Measurements from ENCODE around the gene CLBA1.
"Not testable (repeated sequence)": the region's sequence is repeated elsewhere in the genome, so short reads cannot be mapped to it uniquely, and the experiment has no call there.

The CLBA1 gene

DNA sequence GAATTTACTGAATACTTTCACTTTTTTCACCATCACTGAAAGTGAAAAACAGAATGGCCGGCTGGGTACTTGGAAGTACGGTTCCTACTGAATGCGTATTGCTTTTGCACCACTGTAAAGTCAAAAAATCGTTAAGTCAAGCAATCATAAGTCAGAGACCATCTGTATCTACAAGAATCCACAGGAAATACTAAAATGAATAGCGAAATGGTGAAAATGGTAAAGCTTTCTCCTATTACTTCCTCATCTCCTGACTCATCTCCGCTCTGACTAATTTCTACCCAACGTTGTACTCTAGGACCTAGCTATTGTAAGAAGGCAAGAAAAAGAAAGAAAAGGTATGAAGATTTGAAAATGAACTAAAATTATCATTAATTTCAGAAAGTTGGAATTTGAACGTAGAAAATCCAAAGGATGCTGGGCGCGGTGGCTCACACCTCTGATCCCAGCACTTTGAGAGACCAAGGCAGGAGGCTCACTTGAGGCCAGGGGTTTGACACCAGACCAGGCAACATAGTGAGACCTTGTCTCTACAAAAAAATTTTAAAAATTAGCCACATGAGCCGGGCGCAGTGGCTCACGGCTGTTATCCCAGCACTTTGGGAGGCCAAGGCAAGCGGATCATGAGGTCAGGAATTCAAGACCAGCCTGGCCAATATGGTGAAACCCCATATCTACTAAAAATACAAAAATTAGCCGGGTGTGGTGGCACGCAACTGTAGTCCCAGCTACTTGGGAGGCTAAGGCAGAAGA, 40.6 kb downstream of the CLBA1 start:
- DNase-seq, result no peak

DNA sequence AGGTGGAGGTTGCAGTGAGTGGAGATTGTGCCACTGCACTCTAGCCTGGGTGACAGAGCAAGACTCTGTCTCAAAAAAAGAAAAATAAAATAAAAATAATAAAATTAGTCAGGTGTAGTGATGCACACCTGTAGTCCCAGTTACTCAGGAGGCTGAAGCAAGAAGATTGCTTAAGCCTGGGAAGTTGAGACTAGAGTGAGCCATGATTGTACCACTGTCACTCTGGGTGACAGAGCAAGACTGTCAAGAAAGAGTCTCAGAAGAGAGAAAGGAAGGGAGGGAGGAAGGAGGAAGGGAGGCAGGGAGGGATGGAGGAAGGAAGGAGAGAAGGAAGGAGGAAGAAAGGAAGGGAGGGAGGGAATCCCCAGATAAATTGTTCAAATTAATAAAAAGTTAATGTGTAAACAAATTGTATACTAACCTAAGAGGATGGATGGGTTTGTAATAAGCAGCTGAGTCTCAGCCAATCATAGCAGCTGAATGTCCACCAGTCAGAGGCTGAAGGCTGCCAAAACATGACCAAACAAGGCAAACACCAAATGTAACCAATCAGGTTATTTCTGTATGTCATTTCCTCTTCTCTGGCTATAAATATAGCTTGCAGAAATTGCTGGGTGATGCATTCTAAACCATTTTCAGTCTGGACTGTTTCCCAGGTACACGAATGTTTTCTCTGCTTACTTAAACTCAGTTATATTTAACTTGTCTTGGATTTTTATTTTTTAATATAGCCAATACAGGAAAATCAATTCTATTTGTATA, 41.4 kb downstream of the CLBA1 start:
- DNase-seq, result no peak

DNA sequence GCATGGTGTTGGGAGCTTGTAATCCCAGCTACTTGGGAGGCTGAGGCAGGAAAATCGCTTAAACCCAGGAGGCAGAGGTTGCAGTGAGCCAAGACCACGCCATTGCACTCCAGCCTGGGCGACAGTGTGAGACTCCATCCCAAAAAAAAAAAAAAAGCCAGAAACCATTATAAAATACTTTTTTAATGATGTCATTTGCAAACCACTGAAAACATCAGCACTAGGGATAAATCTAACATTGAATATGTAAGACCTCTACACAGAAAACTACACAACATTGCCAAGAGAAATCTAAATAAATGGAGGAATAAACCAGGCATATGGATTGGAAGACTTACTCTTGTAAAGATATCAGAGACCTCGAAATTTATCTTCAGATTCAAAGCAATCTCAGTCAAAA, 42.1 kb downstream of the CLBA1 start:
- DNase-seq, result not testable (repeated sequence)

DNA sequence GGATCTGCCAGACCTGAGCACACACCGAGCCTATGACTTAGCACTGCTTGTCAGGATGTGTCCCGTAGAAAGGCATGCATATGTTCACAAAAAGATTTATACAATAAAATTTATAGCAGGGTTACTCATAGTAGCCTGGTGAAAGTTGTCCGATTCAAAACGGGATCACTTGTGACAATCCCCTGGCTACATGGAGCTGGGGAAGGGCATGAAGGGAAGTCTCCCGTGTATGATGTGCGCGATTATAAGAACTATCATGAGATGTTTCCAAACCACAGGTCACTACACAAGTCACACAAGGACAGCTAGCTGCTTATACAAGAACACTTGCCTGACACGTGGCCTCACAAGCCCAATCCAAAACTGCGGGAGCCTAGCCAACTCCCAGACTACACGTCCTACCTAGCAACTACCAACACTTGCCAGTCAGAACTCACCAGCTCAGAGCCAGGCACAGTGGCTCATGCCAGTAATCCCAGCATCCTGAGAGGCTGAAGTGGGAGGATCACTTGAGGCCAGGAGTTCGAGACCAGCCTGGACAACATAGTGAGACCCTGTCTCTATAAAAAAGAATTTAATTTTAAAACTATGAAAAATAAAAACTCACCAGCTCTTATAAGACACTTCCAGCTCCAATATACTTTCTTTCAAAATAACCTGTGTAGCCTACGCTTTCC, 42.8 kb downstream of the CLBA1 start:
- no peak for DNase-seq

DNA sequence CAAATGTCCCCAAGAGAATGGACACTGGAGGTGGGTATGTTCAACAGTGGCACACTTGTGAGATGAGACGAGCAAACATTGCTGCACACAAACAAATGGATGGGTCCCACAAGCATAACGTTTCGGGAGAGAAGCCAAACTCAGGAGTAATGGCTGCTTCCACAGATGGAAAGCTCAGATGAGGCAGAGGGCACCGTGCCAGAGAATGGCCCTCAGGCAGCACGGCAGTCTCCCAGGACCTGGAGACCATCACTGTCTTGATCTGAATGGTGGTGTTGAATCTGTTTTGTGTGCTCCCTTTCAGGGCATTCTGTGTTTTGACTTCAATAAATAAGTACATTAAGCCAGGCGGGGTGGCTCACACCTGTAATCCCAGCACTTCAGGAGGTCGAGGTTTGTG, 43.8 kb downstream of the CLBA1 start:
- DNase-seq, result no peak

DNA sequence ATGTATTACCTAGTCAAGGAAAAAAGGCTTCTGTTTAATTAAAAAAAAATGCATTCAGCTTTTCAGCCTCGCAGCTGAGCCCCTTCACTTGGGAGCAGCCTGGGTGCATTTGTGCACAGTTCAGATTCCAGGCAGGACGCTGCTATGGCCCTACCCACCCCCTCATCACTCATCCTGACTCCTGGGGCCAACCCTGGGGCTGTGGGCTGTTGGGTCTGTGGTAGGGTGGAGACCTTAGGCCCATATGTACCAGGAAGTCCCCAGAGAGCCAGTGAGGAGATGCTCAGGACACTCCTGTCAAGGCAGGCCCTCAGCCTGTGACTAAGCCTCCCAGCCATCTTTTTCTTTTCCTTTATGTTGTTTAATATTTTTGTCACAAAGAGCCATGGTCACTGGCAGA, 44.6 kb downstream of the CLBA1 start:
- no peak for DNase-seq

DNA sequence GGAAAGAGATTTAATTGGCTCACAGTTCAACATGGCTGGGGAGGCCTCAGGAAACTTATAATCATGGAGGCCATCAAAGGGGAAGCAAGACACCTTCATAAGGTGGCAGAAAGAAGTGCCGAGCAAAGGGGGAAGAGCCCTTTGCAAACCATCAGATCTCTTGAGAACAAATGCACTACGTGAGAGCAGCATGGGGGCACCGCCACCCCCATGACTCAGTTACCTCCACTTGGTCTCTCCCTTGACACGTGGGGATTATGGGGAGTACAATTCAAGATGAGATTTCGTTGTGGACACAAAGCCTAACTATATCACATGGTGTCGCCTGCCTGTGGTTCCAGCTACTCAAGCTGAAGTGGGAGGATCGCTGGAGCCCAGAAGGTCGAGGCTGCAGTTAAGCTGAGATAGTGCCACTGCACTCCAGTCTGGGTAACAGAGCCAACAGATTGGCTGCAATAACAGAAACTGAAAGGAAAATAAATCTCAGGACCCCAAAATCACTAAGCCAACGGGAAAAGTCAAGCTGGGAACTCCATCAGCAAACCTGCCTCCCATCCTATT, 45.3 kb downstream of the CLBA1 start:
- DNase-seq, result no peak

DNA sequence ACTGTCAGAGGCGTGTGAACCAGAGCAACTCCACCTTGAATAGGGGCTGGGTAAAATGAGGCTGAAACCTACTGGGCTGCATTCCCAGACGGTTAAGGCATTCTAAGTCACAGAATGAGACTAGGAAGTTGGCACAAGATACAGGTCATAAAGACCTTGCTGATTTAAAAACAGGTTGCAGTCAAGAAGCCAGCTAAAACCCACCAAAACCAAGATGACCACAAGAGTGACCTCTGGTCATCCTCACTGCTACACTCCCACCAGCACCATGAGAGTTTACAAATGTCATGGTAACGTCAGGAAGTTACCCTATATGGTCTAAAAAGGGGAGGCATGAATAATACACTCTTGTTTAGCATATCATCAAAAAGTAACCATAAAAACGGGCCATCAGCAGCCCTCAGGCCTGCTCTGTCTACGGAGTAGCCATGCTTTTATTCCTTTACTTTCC, 46.9 kb downstream of the CLBA1 start:
- DNase-seq, result not testable (repeated sequence)

DNA sequence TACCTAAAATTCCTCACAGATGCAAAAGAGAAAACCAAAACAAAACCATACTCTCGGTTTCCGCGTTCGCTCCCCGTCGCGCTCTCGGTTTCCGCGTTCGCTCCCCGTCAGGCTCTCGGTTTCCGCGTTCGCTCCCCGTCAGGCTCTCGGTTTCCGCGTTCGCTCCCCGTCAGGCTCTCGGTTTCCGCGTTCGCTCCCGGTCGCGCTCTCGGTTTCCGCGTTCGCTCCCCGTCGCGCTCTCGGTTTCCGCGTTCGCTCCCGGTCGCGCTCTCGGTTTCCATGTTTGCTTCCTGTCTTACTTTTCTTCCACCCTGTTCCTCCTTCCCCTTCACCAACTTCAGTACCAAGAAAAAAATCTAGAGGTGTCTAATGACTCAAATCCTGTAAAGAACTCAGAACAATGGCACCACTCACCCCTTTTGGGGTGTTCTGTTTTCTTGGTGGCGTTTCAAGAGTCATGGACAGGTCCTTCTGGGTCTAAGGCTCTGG, 47.9 kb downstream of the CLBA1 start:
- DNase-seq, result not testable (repeated sequence)

DNA sequence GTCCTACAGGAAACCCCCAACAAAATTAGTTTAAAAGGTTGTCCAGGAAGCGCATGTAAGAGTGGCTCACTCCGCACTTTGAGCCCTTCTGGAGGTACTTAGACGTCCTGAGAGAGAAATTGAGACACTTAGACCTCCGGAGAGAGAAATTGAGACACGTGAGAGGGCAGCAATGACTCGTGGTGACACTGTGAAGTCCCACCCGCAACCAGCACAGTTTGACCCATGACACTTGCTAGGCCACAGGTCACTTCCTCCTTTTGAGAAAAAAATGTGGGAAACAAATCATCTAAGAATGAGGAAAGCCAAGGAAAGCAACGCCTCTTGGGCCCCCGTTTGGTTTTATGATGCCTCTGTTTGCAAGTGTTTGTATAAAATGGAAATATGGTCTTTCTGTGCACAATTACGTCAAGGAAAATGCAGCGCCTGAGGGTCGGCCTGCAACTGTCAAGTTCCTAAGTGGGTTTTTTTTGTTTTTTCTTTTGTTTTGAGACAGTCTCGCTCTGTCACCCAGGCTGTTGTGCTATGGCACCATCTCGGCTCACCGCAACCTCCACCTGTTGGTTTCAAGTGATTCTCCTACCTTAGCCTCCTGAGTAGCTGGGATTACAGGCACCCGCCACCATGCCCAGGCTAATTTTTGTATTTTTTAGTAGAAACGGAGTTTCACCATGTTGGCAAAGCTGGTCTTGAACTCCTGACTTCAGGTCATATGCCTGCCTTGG, 48.9 kb downstream of the CLBA1 start:
- no peak for DNase-seq

DNA sequence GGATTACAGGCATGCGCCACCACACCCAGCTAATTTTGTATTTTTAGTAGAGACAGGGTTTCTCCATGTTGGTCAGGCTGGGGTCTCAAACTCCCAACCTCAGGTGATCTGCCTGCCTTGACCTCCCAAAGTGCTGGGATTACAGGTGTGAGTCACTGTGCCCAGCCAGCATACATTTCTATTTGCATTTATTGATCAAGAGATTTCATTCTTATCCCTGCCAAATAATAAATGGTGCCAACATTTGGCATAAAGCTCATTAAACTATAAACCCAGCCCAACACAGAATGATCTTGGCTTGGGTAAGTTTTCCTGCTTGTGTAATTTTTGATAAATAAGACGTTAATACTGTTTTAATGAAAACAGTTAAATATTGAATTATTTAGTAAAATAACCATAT, 50.0 kb downstream of the CLBA1 start:
- not testable (repeated sequence) for DNase-seq

DNA sequence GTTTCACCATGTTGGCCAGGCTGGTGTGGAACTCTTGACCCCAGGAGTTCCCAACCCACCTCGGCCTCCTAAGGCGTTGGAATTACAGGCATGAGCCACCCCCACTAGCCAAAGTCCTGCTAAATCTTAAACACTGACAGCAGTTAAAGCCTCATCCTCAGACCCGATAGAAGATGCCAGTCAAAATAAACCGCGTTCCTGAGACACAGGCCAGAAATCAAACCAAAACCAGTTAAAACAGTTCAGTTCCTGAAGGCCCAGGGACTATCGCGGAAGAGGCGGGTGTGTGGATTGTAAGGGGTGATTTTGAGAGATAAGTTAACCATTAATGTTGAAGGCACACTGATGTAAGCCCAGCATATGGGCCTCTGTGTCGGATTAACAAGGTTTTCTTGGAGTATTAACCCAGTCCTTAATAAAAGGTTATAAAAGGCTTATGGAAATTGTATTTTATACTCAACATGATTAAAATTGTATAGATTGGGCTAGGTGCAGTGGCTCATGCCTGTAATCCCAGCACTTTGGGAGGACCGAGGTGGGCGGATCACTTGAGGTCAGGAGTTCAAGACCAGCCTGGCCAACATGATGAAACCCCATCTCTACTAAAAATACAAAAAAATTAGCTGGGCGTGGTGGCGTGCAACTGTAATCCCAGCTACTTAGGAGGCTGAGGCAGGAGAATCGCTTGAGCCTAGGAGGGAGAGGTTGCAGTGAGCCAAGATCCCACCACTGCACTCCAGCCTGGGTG, 54.0 kb downstream of the CLBA1 start:
- no peak for DNase-seq

DNA sequence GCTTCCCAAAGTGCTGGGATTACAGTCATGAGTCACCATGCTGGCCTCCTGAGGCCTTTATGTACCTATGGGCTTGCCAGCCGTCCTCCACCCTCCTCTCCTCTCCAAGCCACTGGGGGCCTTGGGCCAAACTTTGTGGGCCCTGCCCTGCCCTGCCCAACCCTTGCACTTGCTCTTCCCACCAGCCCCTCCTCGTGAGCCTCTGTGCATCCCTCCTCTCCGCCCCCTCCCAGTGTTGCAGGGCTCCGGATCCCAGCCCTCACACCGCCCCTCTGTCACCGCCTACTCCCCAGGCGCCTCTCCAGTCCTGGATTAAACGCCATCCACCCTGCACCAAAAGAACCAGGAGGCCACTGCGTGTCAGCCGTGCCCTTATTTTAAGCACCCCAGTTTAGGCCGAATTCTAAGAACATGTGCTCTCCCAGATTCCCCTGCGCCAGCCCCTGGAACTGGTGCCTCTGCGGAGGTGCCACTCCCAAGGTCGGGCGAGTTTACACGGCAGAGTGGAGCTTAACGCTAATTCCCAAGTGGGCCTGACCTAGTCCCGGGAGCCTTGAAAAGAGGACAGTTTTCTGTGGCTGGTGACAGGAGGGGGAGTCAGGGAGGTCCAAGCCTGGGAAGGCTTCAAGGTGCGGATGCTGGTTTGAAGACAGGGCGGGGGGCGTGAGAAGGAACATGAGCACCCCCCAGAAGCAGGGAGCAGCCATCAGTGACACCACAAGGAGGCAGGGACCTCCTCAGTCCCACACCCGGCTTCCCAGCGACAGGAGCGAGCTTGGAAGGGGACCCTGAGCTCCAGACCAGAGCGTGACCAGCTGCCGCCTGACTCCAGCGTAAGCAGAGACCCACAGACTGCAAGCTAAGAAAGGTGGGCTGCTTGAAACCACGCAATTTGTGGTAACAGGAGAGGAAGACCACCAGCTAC, 56.5 kb downstream of the CLBA1 start:
- no peak for DNase-seq

DNA sequence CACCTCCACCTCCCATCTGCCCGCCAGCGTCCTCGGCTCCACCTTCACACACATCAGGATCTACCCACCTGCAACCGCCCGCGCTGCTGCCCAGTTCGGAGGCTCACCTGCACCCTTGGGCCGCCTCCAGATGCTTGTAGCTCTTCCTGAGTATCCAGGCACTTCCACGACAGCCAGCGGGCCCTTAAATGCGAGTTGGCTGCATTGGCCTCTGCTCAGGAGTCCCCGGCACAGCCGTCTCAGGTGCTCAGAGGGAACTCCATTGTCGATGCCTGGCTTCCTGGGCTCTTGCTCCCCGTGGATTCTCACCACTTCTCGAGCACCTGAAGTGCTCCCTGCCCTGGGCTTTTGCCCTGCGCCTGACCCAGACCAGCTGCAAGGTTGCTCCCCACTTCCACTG, 57.2 kb downstream of the CLBA1 start:
- no peak for DNase-seq

DNA sequence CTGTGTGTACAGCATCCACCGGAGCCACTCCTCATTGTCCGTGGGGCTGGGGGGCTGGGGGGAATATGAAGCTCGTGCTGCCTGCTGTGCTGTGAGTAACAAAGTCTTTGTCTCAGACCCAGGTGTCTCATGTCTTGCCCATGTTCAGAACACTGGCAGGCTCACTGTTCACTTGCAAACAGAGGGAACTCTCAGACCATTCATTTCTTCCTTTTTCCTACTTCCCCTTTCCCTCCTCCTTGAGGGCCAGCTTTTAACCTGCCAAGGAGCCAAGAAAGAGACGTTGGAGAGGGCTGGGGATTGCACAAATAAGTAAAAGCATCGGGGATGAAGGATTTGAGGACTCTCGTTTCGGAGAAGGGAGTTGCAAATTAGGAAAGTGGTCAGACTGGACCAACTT, 58.1 kb downstream of the CLBA1 start:
- no peak for DNase-seq

Measured in stimulated activated CD4-positive, alpha-beta T cell treated with anti-CD3 and anti-CD28 coated beads, Interleukin-15, amount 100 ng/mL, for 24 hours (primary cell).